Calu3 (cell line): ENCODE results near the gene SH3BGRL3. TPM values are rescaled to one million over a fixed set of nuclear protein-coding genes. Genes with fewer than 3 reads are reported as not detected.
"Not testable (repeated sequence)": the region's sequence is repeated elsewhere in the genome, so short reads cannot be mapped to it uniquely, and the experiment has no call there.

ENCODE experiments used
- Bru-seq: library from RNA; stranded (reverse); fragments of 400-500 nt; gene quantifications from one replicate; lab custom pipeline; 2021; lab: Mats Ljungman, UMichigan
- BruChase-seq, 2 experiments: library from RNA; stranded (reverse); fragments of 400-500 nt; gene quantifications; one replicate each; lab custom pipeline; 2021; lab: Mats Ljungman, UMichigan
- BruUV-seq: library from RNA; stranded (reverse); fragments of 400-500 nt; replicated peaks from 2 replicates; lab custom pipeline; 2021; lab: Mats Ljungman, UMichigan
- CTCF ChIA-PET: fragments of 300-600 bp; sonication (Branson Sonifier 250); formaldehyde crosslinking; loops from one replicate; lab custom pipeline; 2022; ENCODE audit warnings: antibody characterized with exemption; lab: Charles Lee
- DNase-seq: peaks from one replicate; pipeline ENCODE4 v3.0.0; 2022
- H3K27ac Mint-ChIP-seq: one replicate; pipeline ENCODE4 v1.8.0; 2022; ENCODE audit warnings: mixed read lengths; ENCODE audit not compliant: unreplicated experiment
- H3K27me3 Mint-ChIP-seq: one replicate; pipeline ENCODE4 v1.8.0; 2022; ENCODE audit warnings: mixed read lengths; ENCODE audit not compliant: unreplicated experiment
- H3K36me3 Mint-ChIP-seq: one replicate; pipeline ENCODE4 v1.8.0; 2022; ENCODE audit warnings: mild to moderate bottlenecking, moderate library complexity, mixed read lengths; ENCODE audit not compliant: insufficient read depth, unreplicated experiment
- H3K4me1 Mint-ChIP-seq: one replicate; pipeline ENCODE4 v1.8.0; 2022; ENCODE audit warnings: mild to moderate bottlenecking, low read depth, mixed read lengths; ENCODE audit not compliant: unreplicated experiment
- H3K4me3 Mint-ChIP-seq: one replicate; pipeline ENCODE4 v1.8.0; 2022; ENCODE audit warnings: mild to moderate bottlenecking, low read depth, moderate library complexity, mixed read lengths; ENCODE audit not compliant: unreplicated experiment
- H3K9me3 Mint-ChIP-seq: one replicate; pipeline ENCODE4 v1.8.0; 2022; ENCODE audit warnings: low read depth, mixed read lengths; ENCODE audit not compliant: unreplicated experiment
- intact Hi-C: fragments of 100-400 bp; cut with micrococcal nuclease; formaldehyde crosslinking; loops from one replicate; pipeline ENCODE4 v1.10.0; 2022; ENCODE audit not compliant: unreplicated experiment
- long read RNA-seq: library from polyadenylated mRNA; stranded (forward); transcript quantifications from one replicate; pipeline ENCODE4 v2.0.0, GENCODE V29; 2022
- total RNA-seq: library from RNA; stranded (reverse); gene quantifications from 2 replicates; pipeline ENCODE4 v1.2.3, GENCODE V29; 2022
- TF ChIP-seq, protein P1 (sequence below): fragments of 200-600 bp; IDR thresholded peaks from one replicate; pipeline ENCODE4 v1.8.0; 2022; ENCODE audit warnings: antibody characterized with exemption; ENCODE audit not compliant: unreplicated experiment

Gene SH3BGRL3
- total RNA-seq = 74.6 and 107 TPM in 2 replicates
- Bru-seq, nascent RNA = percentile 77 among the genes with signal in this experiment
- percentile 91 among the genes with signal in this experiment for BruChase-seq, experiment 1, labeled RNA remaining after a 6-hour chase
- percentile 74 among the genes with signal in this experiment for BruChase-seq, experiment 2, labeled RNA remaining after a 2-hour chase
- long read RNA-seq, transcript SH3BGRL3-201 (3 exons, 1,661 nt) = major isoform, 400 of 413 reads
- long read RNA-seq, transcript SH3BGRL3-202 (2 exons, 768 nt) = minor isoform, 5 of 413 reads
- long read RNA-seq, partial matches to known transcripts = 1 of 413 reads
- long read RNA-seq, other reads (novel, unspliced or antisense) = 7 of 413 reads

- peak; percentile 82 for DNase-seq
- Mint-ChIP-seq H3K27ac (peak within 1 kb of the TSS; percentile 92), H3K4me1 (peaks cover 58% of the 10 kb centered on the region), H3K4me3 (peak within 1 kb of the TSS; percentile 81), H3K27me3 (no peaks in the 10 kb centered on the region), H3K36me3 (peaks cover 70% of the 10 kb centered on the region), H3K9me3 (no peaks in the 10 kb centered on the region)
- CTCF ChIA-PET = interaction anchor here (0.5 to 1.2 kb wide), 4 partner anchors 19 to 137 kb away, joined by 3 to 4 read pairs (median 3); no protein-coding TSS in a partner anchor
- no TSS peak for BruUV-seq
- TF ChIP-seq, protein P1, sequence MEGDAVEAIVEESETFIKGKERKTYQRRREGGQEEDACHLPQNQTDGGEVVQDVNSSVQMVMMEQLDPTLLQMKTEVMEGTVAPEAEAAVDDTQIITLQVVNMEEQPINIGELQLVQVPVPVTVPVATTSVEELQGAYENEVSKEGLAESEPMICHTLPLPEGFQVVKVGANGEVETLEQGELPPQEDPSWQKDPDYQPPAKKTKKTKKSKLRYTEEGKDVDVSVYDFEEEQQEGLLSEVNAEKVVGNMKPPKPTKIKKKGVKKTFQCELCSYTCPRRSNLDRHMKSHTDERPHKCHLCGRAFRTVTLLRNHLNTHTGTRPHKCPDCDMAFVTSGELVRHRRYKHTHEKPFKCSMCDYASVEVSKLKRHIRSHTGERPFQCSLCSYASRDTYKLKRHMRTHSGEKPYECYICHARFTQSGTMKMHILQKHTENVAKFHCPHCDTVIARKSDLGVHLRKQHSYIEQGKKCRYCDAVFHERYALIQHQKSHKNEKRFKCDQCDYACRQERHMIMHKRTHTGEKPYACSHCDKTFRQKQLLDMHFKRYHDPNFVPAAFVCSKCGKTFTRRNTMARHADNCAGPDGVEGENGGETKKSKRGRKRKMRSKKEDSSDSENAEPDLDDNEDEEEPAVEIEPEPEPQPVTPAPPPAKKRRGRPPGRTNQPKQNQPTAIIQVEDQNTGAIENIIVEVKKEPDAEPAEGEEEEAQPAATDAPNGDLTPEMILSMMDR = no peak
- intact Hi-C loops = loop anchor here (5.0 to 10.0 kb wide), 2 partner anchors 83 to 115 kb away; no protein-coding TSS in a partner anchor
These were observed at the start of gene SH3BGRL3 for GRCh38 chr1:26279456-26280332. SH3BGRL3 (plus strand) TSS chr1:26280086; CDS start chr1:26280156, 70 bp downstream.

DNA sequence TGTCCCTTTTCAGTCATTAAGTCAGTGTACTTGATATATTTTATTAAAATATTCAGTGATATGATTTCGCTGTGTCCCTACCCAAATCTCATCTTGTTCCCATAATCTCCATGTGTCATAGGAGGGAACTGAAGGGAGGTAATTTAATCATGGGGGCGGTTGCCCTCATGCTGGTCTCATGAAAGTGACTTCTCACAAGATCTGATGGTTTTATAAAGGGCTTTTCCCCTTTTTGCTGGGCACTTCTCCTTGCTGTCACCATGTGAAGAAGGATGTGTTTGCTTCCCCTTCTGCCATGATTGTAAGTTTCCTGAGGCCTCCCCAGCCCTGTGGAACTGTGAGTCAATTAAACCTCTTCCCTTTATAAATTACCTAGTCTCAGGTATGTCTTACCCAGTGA lies 49.2 kb upstream of the SH3BGRL3 start:
- CTCF ChIA-PET, H3K9me3 Mint-ChIP-seq, H3K4me3 Mint-ChIP-seq, H3K27ac Mint-ChIP-seq, H3K27me3 Mint-ChIP-seq, DNase-seq, BruUV-seq, intact Hi-C loops: not testable (repeated sequence)
- Mint-ChIP-seq H3K4me1 (peaks cover 20% of the 10 kb centered on the region), H3K36me3 (peaks cover 18% of the 10 kb centered on the region)

- BruUV-seq = no TSS peak
These were observed 45.8 kb upstream of the SH3BGRL3 start, which contains the start of gene CEP85 for GRCh38 chr1:26233903-26234643. CEP85 (plus strand) TSS chr1:26234200; CDS start chr1:26239784, 5,584 bp downstream.

More at GRCh38 chr1:26233903-26234643, 45.8 kb upstream of the SH3BGRL3 start, which contains the start of gene CEP85:
- H3K4me3 Mint-ChIP-seq = peak within 1 kb of the TSS; percentile 93
- H3K36me3 Mint-ChIP-seq = peaks cover 23% of the 10 kb centered on the region
- CTCF ChIA-PET = interaction anchor here (0.6 to 2.1 kb wide), 13 partner anchors 9 to 198 kb away, joined by 3 to 20 read pairs (median 4); partner anchors contain the start of genes CATSPER4, CNKSR1 and ZNF593
- peak within 1 kb of the TSS; percentile 92 for H3K27ac Mint-ChIP-seq
- H3K9me3 Mint-ChIP-seq = no peaks in the 10 kb centered on the region
- peak; percentile 94 for DNase-seq
- H3K27me3 Mint-ChIP-seq = no peaks in the 10 kb centered on the region
- TF ChIP-seq, protein P1 = peak; percentile 57
- H3K4me1 Mint-ChIP-seq = peaks cover 33% of the 10 kb centered on the region
- intact Hi-C loops = no loop called here
